NAMALWA (cell line): ENCODE measurements around the gene RUSF1.
"Not testable (repeated sequence)": the region's sequence is repeated elsewhere in the genome, so short reads cannot be mapped to it uniquely, and the experiment has no call there.

Source experiments
- DNase-seq: peaks from one replicate; pipeline ENCODE4 v3.0.0-alpha.2; 2015; ENCODE audit warnings: low spot score

RUSF1 gene

GRCh38 chr16:31507929-31508705, at the start of gene RUSF1:
Gene RUSF1, minus strand, starts transcription at chr16:31508391. Its CDS starts 18 bp downstream, at chr16:31508373.
- DNase-seq = peak; percentile 75

GRCh38 chr16:31542763-31543162, 34.6 kb upstream of the RUSF1 start:
- DNase-seq = no peak

- DNase-seq = not testable (repeated sequence)
These were observed 31.6 kb upstream of the RUSF1 start for GRCh38 chr16:31539762-31540161.

GRCh38 chr16:31538243-31538598, 30.0 kb upstream of the RUSF1 start:
- DNase-seq = not testable (repeated sequence)

- DNase-seq = no peak
These were observed 29.4 kb upstream of the RUSF1 start for GRCh38 chr16:31537362-31538242.

- DNase-seq = no peak
These were observed 28.7 kb upstream of the RUSF1 start for GRCh38 chr16:31536804-31537361.

GRCh38 chr16:31535737-31536136, 27.5 kb upstream of the RUSF1 start:
- DNase-seq = no peak

- no peak for DNase-seq
These were observed 24.7 kb upstream of the RUSF1 start for GRCh38 chr16:31532896-31533295.

- DNase-seq = no peak
These were observed 23.9 kb upstream of the RUSF1 start for GRCh38 chr16:31532120-31532519.

- DNase-seq = no peak
These were observed 22.9 kb upstream of the RUSF1 start for GRCh38 chr16:31531096-31531495.

GRCh38 chr16:31530405-31530804, 22.2 kb upstream of the RUSF1 start:
- DNase-seq = no peak

GRCh38 chr16:31529937-31530312, 21.7 kb upstream of the RUSF1 start:
- DNase-seq = no peak

GRCh38 chr16:31529108-31529936, 21.1 kb upstream of the RUSF1 start:
- no peak for DNase-seq

- no peak for DNase-seq
These were observed 20.4 kb upstream of the RUSF1 start for GRCh38 chr16:31528523-31529107.

GRCh38 chr16:31527734-31528274, 19.6 kb upstream of the RUSF1 start, which contains the start of gene AHSP:
Gene AHSP, plus strand, starts transcription at chr16:31527900. Its CDS starts 240 bp downstream, at chr16:31528140.
- no peak for DNase-seq

GRCh38 chr16:31525113-31525512, 16.9 kb upstream of the RUSF1 start:
- DNase-seq = no peak

- not testable (repeated sequence) for DNase-seq
These were observed 15.6 kb upstream of the RUSF1 start for GRCh38 chr16:31523768-31524167.

- no peak for DNase-seq
These were observed 13.9 kb upstream of the RUSF1 start for GRCh38 chr16:31522071-31522470.

- no peak for DNase-seq
These were observed 13.2 kb upstream of the RUSF1 start for GRCh38 chr16:31521368-31521767.

GRCh38 chr16:31519759-31520431, 11.7 kb upstream of the RUSF1 start:
- no peak for DNase-seq
